Suppressor macrophage (primary cell): ENCODE measurements around the gene SLC66A1.

ENCODE experiments used
- DNase-seq, 4 experiments: peaks; one replicate each; pipeline ENCODE4 v3.0.0-alpha.2; 2020 to 2022

Gene SLC66A1

GRCh38 chr1:19363536-19364152, 51.5 kb downstream of the SLC66A1 start:
- no peak for DNase-seq

- no peak for DNase-seq
Measured at GRCh38 chr1:19365721-19366120, 53.6 kb downstream of the SLC66A1 start.

GRCh38 chr1:19366599-19367536, 54.7 kb downstream of the SLC66A1 start:
- DNase-seq, result no peak

- DNase-seq, result no peak
Measured at GRCh38 chr1:19367584-19368041, 55.5 kb downstream of the SLC66A1 start.

- no peak for DNase-seq
Measured at GRCh38 chr1:19368050-19368449, 55.9 kb downstream of the SLC66A1 start.

- no peak for DNase-seq
Measured at GRCh38 chr1:19368964-19369363, 56.8 kb downstream of the SLC66A1 start.

- no peak for DNase-seq
Measured at GRCh38 chr1:19369396-19370090, 57.4 kb downstream of the SLC66A1 start.

GRCh38 chr1:19370453-19371170, 58.5 kb downstream of the SLC66A1 start:
- peak; percentile 19 to 64 (median 39) for DNase-seq

- DNase-seq, result no peak
Measured at GRCh38 chr1:19371226-19372135, 59.4 kb downstream of the SLC66A1 start.

GRCh38 chr1:19372136-19372514, 60.0 kb downstream of the SLC66A1 start:
- DNase-seq, result no peak

GRCh38 chr1:19372602-19373001, 60.5 kb downstream of the SLC66A1 start:
- DNase-seq, result no peak

- DNase-seq, result no peak
Measured at GRCh38 chr1:19373211-19374082, 61.3 kb downstream of the SLC66A1 start.

- no peak for DNase-seq
Measured at GRCh38 chr1:19374083-19374801, 62.1 kb downstream of the SLC66A1 start.

- no peak for DNase-seq
Measured at GRCh38 chr1:19374926-19375325, 62.8 kb downstream of the SLC66A1 start.

- DNase-seq, result peak; percentile 31 to 59 (median 53)
Measured at GRCh38 chr1:19375631-19376400, 63.7 kb downstream of the SLC66A1 start.

- DNase-seq, result no peak
Measured at GRCh38 chr1:19376428-19377372, 64.6 kb downstream of the SLC66A1 start.

- no peak for DNase-seq
Measured at GRCh38 chr1:19377812-19378718, 65.9 kb downstream of the SLC66A1 start.
